ENCODE results near the gene RAP1GAP2. TPM values are rescaled to one million over a fixed set of nuclear protein-coding genes. Genes with fewer than 3 reads are reported as not detected.

The RAP1GAP2 gene
- total and polyA plus RNA-seq, 2 of the 8 experiments (the other 6 are each of a cell fraction or from before 2014, with no cell fraction given), result 24.0 to 63.8 TPM

DNA sequence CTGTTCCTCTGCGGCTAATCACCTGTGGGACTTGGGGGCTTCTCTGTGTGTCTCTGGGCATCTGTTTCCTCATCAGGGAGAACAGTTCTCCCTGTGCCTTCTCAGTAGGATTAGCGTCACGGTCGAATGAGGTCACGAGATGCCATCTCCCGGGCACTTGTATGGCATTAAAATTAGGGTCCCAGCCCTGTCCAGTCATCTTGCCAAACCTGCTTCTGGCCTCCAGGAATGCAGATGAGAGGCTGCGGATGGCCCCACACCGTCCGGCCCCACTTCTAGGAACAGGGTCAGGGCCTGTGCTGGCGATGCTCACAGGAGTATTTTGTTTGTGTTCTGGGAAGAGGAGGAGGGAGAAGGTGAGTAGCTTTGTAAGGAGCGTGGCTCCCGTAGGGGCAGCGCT, 208.7 kb downstream of the RAP1GAP2 start (continued):
- no peak for TF ChIP-seq CHD7 (IDR thresholded peaks at IDR 0.05; ENCODE audit: insufficient replicate concordance, low read length)
- TF ChIP-seq GTF2F1 (IDR thresholded peaks at IDR 0.05; ENCODE audit: borderline replicate concordance, low read depth, low read length), result no peak
- TF ChIP-seq KDM1A (IDR thresholded peaks at IDR 0.05; ENCODE audit: borderline replicate concordance, low read length), result no peak
